ENCODE results near the gene GET4.

DNA sequence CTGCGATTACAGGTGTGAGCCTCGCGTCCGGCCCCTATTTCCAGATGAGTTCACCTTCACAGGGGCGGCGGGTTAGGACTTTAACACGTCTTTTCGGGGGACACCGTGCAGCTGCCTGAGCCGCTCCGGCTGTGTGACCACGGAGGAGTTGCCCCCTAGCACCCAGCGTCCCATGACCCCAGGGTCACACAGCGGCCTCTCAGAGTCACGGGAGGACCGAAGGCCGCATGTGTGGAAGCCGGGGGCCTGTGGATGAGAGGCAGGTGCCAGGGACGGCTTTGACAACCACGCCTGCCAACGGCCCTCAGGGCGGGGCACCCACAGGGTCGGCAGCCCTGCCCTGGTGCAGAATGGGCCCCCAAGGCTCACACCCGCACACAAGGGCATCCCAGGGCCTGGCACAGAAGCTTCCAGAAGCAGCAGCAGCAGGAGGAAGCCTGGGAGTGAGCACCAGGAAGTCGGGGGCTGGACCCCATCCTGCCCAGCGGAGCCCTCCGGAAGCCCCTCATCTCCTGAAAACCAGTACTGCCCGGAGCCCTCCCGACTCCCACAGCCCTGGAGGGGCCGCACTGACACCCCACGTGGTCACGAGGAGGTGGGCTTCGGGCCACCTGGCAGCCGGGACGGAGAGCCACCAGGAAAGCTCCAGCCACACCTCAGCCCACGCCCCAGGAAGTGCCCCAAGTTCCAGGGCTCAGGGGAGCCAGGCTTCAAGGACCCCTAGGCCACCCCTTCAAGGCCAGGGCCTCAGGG lies 45.4 kb downstream of the GET4 start:
- TF ChIP-seq, protein P1, sequence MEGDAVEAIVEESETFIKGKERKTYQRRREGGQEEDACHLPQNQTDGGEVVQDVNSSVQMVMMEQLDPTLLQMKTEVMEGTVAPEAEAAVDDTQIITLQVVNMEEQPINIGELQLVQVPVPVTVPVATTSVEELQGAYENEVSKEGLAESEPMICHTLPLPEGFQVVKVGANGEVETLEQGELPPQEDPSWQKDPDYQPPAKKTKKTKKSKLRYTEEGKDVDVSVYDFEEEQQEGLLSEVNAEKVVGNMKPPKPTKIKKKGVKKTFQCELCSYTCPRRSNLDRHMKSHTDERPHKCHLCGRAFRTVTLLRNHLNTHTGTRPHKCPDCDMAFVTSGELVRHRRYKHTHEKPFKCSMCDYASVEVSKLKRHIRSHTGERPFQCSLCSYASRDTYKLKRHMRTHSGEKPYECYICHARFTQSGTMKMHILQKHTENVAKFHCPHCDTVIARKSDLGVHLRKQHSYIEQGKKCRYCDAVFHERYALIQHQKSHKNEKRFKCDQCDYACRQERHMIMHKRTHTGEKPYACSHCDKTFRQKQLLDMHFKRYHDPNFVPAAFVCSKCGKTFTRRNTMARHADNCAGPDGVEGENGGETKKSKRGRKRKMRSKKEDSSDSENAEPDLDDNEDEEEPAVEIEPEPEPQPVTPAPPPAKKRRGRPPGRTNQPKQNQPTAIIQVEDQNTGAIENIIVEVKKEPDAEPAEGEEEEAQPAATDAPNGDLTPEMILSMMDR (IDR thresholded peaks at IDR 0.05; ENCODE audit: low read depth, low read length), result no peak
- TF ChIP-seq EZH2phosphoT487 (IDR thresholded peaks at IDR 0.05; ENCODE audit: low read depth), result no peak
